Measurements from ENCODE around the gene MRO. TPM values are rescaled to one million over a fixed set of nuclear protein-coding genes. Genes with fewer than 3 reads are reported as not detected.

Gene MRO
- polyA plus RNA-seq, 1 of the 3 experiments (the other 2 are of a cell fraction) = not detected

DNA sequence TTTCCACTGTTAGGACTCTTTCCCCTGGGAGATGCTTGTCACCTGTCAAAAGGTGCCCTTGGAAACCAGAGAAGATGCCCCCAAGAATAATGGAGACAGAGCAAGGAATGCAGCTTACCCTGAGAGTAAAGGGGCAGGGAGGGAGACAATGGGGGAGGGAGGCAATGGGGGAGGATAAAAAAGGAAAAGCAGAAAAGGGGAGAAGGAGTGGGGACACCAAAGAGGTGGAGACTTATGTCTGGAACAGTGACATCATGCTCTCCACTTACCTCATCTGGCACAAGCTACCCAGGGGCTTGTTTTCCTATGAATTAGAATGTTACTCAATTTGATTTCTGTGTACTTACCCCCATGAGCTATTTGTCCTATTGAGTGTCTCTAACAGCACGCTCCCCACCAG lies 67.9 kb downstream of the MRO start:
- ChIA-PET POLR2A (no interaction called here), CTCF (no interaction called here)
- Histone ChIP-seq H3K27ac (ENCODE audit: low read depth in 2 of 2, low read length in 1 of 2) (no peak overlapping the region), H3K4me1 (ENCODE audit: control insufficient read depth in 1 of 2, insufficient read depth in 2 of 2, low read depth in 1 of 2, low read length in 1 of 2) (peaks cover 0 to 25% of the 10 kb centered on the region in 2 experiments; a peak in 1 of 4 replicates), H3K9me3 (no peaks in the 10 kb centered on the region), H3K27me3 (ENCODE audit: insufficient read depth) (no peaks in the 10 kb centered on the region), H3K36me3 (replicated peaks in 1 of 2; ENCODE audit: control insufficient read depth in 1 of 2, insufficient read depth in 2 of 2, low read length in 1 of 2) (no peaks in the 10 kb centered on the region), H3K9me2 (no peaks in the 10 kb centered on the region), H2AFZ (ENCODE audit: low read depth) (no peak overlapping the region), H3K9ac (no peak overlapping the region), H3F3A (replicated peaks; ENCODE audit: insufficient read depth) (no peaks in the 10 kb centered on the region), H3K4me3 (ENCODE audit: low read depth in 2 of 2, low read length in 1 of 2) (no peak overlapping the region), H4K20me1 (ENCODE audit: insufficient read depth) (no peaks in the 10 kb centered on the region), H3K4me2 (no peak overlapping the region), H3K79me2 (ENCODE audit: insufficient read depth) (no peaks in the 10 kb centered on the region)
- WGBS (ENCODE audit: low lambda C conversion rate) = 10% methylated on average over 1 of the region's 1 CpG
- no peak for DNase-seq
- TF ChIP-seq NFIC (IDR thresholded peaks at IDR 0.05; ENCODE audit: borderline replicate concordance) (no peak), TAF1 (IDR thresholded peaks at IDR 0.05; ENCODE audit: borderline replicate concordance, low read depth, low read length) (no peak), TCF12 (IDR thresholded peaks at IDR 0.05) (no peak), FOXM1 (IDR thresholded peaks at IDR 0.05; ENCODE audit: low read depth) (no peak), EP300 (IDR thresholded peaks at IDR 0.05; ENCODE audit: borderline replicate concordance in 1 of 2, low read depth in 1 of 2, low read length in 1 of 2) (no peak), RXRA (IDR thresholded peaks at IDR 0.05; ENCODE audit: borderline replicate concordance, low read depth) (no peak), TEAD4 (IDR thresholded peaks at IDR 0.05; ENCODE audit: borderline replicate concordance, insufficient read depth) (no peak), YY1 (IDR thresholded peaks at IDR 0.05; ENCODE audit: low read depth) (no peak), GATA2 (CRISPR knock-in tag; IDR thresholded peaks at IDR 0.05) (no peak), RAD21 (IDR thresholded peaks at IDR 0.05; ENCODE audit: low read length) (no peak), SMC3 (IDR thresholded peaks at IDR 0.05; ENCODE audit: low read depth, low read length) (no peak), MEF2A (IDR thresholded peaks at IDR 0.05; ENCODE audit: borderline replicate concordance, low read depth) (no peak), FOSL2 (IDR thresholded peaks at IDR 0.05; ENCODE audit: borderline replicate concordance, low read depth) (no peak)
- TF ChIP-seq, protein P1, sequence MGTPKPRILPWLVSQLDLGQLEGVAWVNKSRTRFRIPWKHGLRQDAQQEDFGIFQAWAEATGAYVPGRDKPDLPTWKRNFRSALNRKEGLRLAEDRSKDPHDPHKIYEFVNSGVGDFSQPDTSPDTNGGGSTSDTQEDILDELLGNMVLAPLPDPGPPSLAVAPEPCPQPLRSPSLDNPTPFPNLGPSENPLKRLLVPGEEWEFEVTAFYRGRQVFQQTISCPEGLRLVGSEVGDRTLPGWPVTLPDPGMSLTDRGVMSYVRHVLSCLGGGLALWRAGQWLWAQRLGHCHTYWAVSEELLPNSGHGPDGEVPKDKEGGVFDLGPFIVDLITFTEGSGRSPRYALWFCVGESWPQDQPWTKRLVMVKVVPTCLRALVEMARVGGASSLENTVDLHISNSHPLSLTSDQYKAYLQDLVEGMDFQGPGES (IDR thresholded peaks at IDR 0.05; ENCODE audit: low read depth, low read length) = no peak
- TF ChIP-seq, protein P2, sequence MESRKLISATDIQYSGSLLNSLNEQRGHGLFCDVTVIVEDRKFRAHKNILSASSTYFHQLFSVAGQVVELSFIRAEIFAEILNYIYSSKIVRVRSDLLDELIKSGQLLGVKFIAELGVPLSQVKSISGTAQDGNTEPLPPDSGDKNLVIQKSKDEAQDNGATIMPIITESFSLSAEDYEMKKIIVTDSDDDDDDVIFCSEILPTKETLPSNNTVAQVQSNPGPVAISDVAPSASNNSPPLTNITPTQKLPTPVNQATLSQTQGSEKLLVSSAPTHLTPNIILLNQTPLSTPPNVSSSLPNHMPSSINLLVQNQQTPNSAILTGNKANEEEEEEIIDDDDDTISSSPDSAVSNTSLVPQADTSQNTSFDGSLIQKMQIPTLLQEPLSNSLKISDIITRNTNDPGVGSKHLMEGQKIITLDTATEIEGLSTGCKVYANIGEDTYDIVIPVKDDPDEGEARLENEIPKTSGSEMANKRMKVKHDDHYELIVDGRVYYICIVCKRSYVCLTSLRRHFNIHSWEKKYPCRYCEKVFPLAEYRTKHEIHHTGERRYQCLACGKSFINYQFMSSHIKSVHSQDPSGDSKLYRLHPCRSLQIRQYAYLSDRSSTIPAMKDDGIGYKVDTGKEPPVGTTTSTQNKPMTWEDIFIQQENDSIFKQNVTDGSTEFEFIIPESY (IDR thresholded peaks at IDR 0.05; ENCODE audit: borderline replicate concordance, low read depth) = no peak
- TF ChIP-seq, protein P3, sequence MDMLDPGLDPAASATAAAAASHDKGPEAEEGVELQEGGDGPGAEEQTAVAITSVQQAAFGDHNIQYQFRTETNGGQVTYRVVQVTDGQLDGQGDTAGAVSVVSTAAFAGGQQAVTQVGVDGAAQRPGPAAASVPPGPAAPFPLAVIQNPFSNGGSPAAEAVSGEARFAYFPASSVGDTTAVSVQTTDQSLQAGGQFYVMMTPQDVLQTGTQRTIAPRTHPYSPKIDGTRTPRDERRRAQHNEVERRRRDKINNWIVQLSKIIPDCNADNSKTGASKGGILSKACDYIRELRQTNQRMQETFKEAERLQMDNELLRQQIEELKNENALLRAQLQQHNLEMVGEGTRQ (IDR thresholded peaks at IDR 0.05; ENCODE audit: borderline replicate concordance, low read depth, low read length) = no peak

Data from SK-N-SH (cell line).